C4-2B (cell line): ENCODE data around the gene KIF21A.

ENCODE experiments used
- H3K27ac ChIP-seq: fragments of 450-650 bp; 2 replicates; pipeline ENCODE4 v1.5.1; 2017
- ZFX ChIP-seq: fragments of 450-650 bp; IDR thresholded peaks from 2 replicates; pipeline ENCODE4 v1.6.1; 2017
- TF ChIP-seq, protein P1 (sequence below): fragments of 450-650 bp; conservative IDR thresholded peaks from 2 replicates; pipeline ENCODE4 v1.5.1; 2017; ENCODE audit warnings: mild to moderate bottlenecking

KIF21A gene

DNA sequence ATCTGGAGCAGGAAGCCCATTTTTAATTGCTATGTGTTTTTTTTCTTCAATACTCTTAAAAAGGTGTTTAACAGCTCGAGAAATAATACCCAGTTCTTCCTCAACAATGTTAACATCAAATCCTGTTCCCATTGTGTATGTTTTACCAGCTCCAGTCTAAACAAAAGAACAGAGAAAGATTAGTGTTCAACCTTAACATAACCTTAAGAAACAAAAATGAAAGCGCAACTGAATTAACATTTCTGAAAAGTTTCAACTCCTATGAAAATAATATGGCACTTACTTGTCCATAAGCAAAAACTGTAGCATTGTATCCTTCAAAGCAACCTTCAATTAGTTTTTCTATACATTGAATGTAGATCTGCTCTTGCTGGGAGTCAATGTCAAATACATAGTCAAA, 73.2 kb downstream of the KIF21A start:
- TF ChIP-seq ZFX: no peak
- TF ChIP-seq, protein P1, sequence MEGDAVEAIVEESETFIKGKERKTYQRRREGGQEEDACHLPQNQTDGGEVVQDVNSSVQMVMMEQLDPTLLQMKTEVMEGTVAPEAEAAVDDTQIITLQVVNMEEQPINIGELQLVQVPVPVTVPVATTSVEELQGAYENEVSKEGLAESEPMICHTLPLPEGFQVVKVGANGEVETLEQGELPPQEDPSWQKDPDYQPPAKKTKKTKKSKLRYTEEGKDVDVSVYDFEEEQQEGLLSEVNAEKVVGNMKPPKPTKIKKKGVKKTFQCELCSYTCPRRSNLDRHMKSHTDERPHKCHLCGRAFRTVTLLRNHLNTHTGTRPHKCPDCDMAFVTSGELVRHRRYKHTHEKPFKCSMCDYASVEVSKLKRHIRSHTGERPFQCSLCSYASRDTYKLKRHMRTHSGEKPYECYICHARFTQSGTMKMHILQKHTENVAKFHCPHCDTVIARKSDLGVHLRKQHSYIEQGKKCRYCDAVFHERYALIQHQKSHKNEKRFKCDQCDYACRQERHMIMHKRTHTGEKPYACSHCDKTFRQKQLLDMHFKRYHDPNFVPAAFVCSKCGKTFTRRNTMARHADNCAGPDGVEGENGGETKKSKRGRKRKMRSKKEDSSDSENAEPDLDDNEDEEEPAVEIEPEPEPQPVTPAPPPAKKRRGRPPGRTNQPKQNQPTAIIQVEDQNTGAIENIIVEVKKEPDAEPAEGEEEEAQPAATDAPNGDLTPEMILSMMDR: no peak
- no peak overlapping the region for H3K27ac ChIP-seq

DNA sequence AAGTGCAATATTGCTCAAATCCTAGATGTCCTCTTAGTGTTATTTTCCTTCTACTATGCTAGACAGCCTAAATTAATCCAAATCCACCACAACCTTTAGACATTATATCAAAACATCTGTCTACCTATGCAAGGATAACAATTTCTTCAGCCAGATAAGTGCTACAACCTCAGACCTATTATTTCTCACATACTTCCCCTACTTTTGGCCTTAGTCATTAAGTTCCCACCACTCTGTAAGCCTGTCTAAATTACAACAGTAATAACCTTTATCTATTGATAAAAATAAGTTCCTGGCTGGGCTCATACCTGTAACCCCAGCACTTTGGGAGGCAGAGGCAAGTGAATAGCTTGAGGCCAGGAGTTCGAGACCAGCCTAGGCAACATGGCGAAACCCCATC, 74.0 kb downstream of the KIF21A start:
- TF ChIP-seq ZFX: no peak
- TF ChIP-seq, protein P1: no peak
- H3K27ac ChIP-seq: no peak overlapping the region

DNA sequence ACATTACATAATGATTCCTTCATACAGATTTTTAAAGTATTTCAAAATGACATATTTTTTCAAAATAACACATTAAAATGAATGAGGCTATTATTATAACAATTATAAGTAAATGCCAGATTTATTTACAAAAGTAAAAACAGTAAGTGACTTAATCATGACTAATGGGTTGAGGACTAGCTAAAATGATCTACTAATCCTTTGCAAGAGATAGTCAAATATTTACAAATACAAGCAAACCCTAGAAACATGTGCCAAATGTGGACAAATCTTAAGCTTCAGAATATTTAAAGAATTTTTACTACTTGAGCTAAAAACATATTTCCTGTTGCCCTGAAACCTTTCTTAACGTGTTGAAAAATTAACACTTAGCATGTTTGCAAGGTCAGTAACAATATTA, 74.8 kb downstream of the KIF21A start:
- TF ChIP-seq ZFX: no peak
- TF ChIP-seq, protein P1: no peak
- H3K27ac ChIP-seq: no peak overlapping the region

DNA sequence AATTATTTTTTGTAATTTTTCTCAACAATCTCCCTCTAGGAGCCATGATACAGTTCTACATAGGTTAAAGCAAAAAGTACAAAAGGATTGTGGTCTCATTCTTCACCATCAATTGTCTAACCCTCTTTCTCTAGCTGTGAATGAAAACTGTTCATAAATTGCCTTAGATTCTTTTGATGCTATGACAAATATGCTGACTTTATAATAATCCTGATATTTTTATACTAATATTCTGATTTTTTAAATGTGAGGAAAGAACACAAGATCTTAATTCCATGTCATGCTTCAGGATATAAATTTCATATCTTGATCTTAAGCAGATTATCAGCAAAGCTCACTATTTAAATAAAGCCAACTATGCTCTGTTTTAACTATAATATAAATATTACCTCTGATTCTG, 75.4 kb downstream of the KIF21A start:
- H3K27ac ChIP-seq: no peak overlapping the region
- TF ChIP-seq, protein P1: no peak
- no peak for TF ChIP-seq ZFX

DNA sequence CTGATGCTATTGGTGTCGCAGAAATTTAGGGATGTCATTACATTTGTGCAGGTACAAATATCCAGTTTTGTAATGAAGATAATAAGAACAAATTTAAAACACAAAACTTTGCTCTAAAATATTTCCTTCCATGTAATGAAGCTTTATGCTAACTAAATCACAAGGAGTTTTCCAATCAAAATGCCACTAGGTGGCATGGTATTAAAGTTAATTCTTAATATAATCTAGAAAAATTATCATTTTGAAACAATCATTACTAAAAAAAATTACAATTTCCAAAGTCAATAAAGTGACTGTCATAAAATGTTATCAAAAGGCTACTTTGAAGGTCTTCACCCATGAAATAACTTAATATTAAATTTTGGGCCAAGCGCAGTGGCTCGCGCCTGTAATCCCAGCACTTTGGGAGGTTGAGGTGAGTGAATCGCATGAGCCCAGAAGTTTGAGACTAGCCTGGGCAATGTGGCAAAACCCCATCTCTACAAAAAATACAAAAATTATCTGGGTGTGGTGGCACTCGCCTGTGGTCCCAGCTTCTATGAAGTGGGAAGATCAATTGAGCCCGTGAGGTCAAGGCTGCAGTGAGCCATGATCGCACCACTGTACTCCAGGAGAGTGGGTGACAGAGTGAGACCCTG, 77.4 kb downstream of the KIF21A start:
- TF ChIP-seq, protein P1: peak; percentile 35
- TF ChIP-seq ZFX: no peak
- no peak overlapping the region for H3K27ac ChIP-seq

DNA sequence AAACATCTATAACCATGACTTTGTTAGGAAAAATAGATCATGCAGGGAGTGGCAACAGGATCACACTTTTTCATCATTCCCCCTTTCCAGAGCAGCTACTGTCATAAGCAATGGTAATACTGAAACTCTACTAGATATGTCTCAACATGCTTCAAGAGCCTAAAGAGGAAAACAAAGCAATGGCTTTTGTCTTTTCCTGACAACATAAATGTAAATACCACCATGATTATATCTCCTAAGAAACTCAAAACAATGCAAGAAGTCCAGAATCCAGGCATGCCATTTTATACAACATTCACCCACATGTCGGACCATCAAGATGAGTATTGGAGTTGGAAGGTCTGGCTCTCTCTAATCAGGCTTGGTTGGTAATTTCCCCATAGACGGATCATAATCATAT, 78.7 kb downstream of the KIF21A start:
- no peak overlapping the region for H3K27ac ChIP-seq
- TF ChIP-seq ZFX: no peak
- TF ChIP-seq, protein P1: no peak

DNA sequence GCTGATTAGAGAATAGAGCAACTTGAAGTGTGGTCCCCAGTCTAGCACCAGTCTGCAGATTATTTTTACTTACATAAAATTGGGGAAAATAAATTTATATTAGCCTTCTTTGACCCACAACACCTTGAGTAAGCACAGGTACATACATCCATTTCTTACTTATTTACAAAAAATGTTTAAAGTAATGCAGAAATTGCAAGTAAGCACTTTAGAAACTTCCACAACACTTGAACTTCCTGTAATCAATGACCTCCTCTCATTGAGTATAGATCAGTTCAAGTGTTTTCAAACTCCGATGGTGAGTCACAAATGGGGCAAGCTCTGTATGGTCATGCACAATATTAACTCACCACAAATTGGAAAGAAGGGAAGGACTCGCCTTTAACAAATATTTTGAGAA, 83.3 kb downstream of the KIF21A start:
- no peak for TF ChIP-seq ZFX
- TF ChIP-seq, protein P1: no peak

More for the DNA sequence above, 83.3 kb downstream of the KIF21A start:
- H3K27ac ChIP-seq: no peak overlapping the region
